ENCODE measurements around the gene MAST4.

MAST4 gene

DNA sequence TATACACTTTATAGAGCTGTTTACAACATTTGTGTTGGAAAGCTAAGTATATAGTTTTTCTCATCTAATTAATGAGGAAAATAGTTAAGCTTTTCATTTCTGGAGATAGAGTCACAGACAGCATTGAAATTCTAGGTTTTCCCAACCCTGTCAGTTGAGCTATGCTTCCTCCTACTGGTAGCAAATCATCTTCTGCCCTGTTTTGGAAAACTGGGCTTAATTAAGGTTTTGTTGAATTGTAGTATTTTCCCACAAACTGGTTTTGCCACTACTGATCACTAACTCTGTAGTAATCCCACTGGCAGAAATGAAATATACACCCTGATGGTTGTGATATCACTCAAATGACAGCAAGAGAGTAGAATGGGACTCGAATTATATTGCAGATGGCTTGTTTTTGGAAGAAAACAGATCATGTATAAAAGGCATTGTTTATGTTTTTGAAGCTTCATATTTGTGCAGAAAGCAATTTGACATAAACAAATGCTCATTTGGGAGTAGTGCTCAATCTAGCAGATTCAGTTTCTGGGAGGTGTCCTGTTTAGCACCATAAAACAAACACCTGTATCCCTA, 553.8 kb downstream of the MAST4 start:
- H3K4me3 ChIP-seq (ENCODE audit: low read depth, low read length): no peak overlapping the region
- peaks cover 7% of the 10 kb centered on the region; the same call in 1 of the 2 replicates for H3K36me3 ChIP-seq (ENCODE audit: control insufficient read depth, insufficient read depth, low read length)
- no peak overlapping the region for H3K27ac ChIP-seq (ENCODE audit: low read depth, low read length)
- H3K9ac ChIP-seq (ENCODE audit: low read length): no peak overlapping the region
- no peaks in the 10 kb centered on the region for H3K27me3 ChIP-seq (ENCODE audit: control insufficient read depth, insufficient read depth, low read length)
- no peaks in the 10 kb centered on the region for H3K9me3 ChIP-seq (ENCODE audit: control insufficient read depth, insufficient read depth, low read depth, low read length)
- no peaks in the 10 kb centered on the region for H3K4me1 ChIP-seq (ENCODE audit: control insufficient read depth, insufficient read depth, low read length)

DNA sequence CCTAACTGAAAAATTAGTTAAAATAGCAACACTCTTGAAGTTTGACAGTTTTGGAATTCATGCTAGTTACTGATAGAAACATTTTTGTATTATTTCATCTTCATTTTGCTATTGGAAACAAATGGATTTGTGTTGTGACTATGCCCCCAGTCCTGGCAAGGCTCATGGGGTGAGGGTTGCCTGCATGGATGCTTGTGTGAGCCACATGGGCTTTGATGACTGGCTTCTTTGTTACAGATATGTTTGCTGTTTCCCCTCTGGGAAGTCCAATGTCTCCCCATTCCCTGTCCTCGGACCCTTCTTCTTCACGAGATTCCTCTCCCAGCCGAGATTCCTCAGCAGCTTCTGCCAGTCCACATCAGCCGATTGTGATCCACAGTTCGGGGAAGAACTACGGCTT, 556.2 kb downstream of the MAST4 start:
- no peak overlapping the region for H3K9ac ChIP-seq (ENCODE audit: low read length)
- H3K27me3 ChIP-seq (ENCODE audit: control insufficient read depth, insufficient read depth, low read length): no peaks in the 10 kb centered on the region
- no peaks in the 10 kb centered on the region for H3K9me3 ChIP-seq (ENCODE audit: control insufficient read depth, insufficient read depth, low read depth, low read length)
- no peaks in the 10 kb centered on the region for H3K36me3 ChIP-seq (ENCODE audit: control insufficient read depth, insufficient read depth, low read length)
- H3K27ac ChIP-seq (ENCODE audit: low read depth, low read length): no peak overlapping the region
- no peak overlapping the region for H3K4me3 ChIP-seq (ENCODE audit: low read depth, low read length)
- H3K4me1 ChIP-seq (ENCODE audit: control insufficient read depth, insufficient read depth, low read length): no peaks in the 10 kb centered on the region

DNA sequence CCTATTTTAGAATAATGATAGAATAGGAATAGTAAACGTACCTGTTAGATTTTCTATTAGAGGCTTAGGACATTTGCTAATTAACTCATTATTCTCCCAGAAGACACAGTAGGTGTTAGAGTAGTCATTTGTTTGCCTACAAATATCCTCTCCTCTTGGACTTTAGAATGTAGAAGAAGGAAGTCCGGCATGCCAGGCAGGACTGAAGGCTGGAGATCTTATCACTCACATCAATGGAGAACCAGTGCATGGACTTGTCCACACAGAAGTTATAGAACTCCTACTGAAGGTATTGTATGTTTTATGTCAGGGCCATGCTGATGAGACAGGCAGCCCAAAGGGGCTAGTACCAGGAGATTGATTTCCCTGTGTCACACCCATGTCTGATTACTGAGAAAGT, 557.1 kb downstream of the MAST4 start:
- Histone ChIP-seq H3K9me3 (ENCODE audit: control insufficient read depth, insufficient read depth, low read depth, low read length) (no peaks in the 10 kb centered on the region), H3K27me3 (ENCODE audit: control insufficient read depth, insufficient read depth, low read length) (no peaks in the 10 kb centered on the region), H3K9ac (ENCODE audit: low read length) (no peak overlapping the region), H3K27ac (ENCODE audit: low read depth, low read length) (no peak overlapping the region), H3K36me3 (ENCODE audit: control insufficient read depth, insufficient read depth, low read length) (no peaks in the 10 kb centered on the region), H3K4me1 (ENCODE audit: control insufficient read depth, insufficient read depth, low read length) (no peaks in the 10 kb centered on the region), H3K4me3 (ENCODE audit: low read depth, low read length) (no peak overlapping the region)

- H3K36me3 ChIP-seq (ENCODE audit: control insufficient read depth, insufficient read depth, low read length): no peaks in the 10 kb centered on the region
- no peak overlapping the region for H3K27ac ChIP-seq (ENCODE audit: low read depth, low read length)
- no peak overlapping the region for H3K9ac ChIP-seq (ENCODE audit: low read length)
- no peaks in the 10 kb centered on the region for H3K27me3 ChIP-seq (ENCODE audit: control insufficient read depth, insufficient read depth, low read length)
- H3K4me1 ChIP-seq (ENCODE audit: control insufficient read depth, insufficient read depth, low read length): no peaks in the 10 kb centered on the region
- H3K9me3 ChIP-seq (ENCODE audit: control insufficient read depth, insufficient read depth, low read depth, low read length): no peaks in the 10 kb centered on the region
- H3K4me3 ChIP-seq (ENCODE audit: low read depth, low read length): no peak overlapping the region
Observed at GRCh38 chr5:67154556-67155206, 558.5 kb downstream of the MAST4 start.

DNA sequence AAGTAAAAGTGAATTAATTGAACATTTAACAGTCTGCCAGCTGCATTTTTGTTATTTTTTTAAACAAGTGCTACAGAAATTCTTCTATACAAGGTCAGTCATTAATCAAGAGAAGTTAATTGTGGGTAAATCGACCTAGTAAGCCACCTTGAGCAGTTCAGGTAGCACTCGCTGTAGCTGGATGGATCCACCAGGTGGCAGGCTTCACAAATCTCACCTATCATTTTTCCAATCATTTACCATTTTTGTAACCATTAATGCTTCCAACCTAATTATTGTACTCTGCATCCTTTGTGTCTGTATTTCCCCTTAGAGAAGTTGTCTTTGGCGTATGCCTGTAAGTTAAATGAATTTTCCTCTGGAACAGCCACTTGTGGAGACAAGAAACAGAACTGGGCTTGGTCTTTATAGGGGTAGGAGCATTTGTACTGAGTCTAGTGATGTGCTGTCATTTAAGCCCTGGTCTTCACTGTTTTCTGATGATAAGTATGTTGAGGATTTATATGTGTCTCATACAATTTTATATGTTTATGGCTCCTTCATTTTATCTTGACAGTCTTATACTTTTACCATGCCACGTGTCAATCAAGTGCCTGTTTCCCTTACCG, 560.9 kb downstream of the MAST4 start:
- H3K36me3 ChIP-seq (ENCODE audit: control insufficient read depth, insufficient read depth, low read length): no peaks in the 10 kb centered on the region
- H3K9ac ChIP-seq (ENCODE audit: low read length): no peak overlapping the region
- H3K27me3 ChIP-seq (ENCODE audit: control insufficient read depth, insufficient read depth, low read length): no peaks in the 10 kb centered on the region
- no peaks in the 10 kb centered on the region for H3K4me1 ChIP-seq (ENCODE audit: control insufficient read depth, insufficient read depth, low read length)
- no peak overlapping the region for H3K27ac ChIP-seq (ENCODE audit: low read depth, low read length)
- no peak overlapping the region for H3K4me3 ChIP-seq (ENCODE audit: low read depth, low read length)
- H3K9me3 ChIP-seq (ENCODE audit: control insufficient read depth, insufficient read depth, low read depth, low read length): no peaks in the 10 kb centered on the region

- Histone ChIP-seq H3K4me1 (ENCODE audit: control insufficient read depth, insufficient read depth, low read length) (peaks cover under 1% of the 10 kb centered on the region; the same call in 1 of the 2 replicates), H3K4me3 (ENCODE audit: low read depth, low read length) (no peak overlapping the region), H3K27me3 (ENCODE audit: control insufficient read depth, insufficient read depth, low read length) (no peaks in the 10 kb centered on the region), H3K9me3 (ENCODE audit: control insufficient read depth, insufficient read depth, low read depth, low read length) (no peaks in the 10 kb centered on the region), H3K36me3 (ENCODE audit: control insufficient read depth, insufficient read depth, low read length) (0 out of 2 replicates have a peak, but pooled peaks cover 8% of the 10 kb centered on the region), H3K9ac (ENCODE audit: low read length) (no peak overlapping the region), H3K27ac (ENCODE audit: low read depth, low read length) (no peak overlapping the region)
Observed at GRCh38 chr5:67160272-67160671, 564.1 kb downstream of the MAST4 start.

DNA sequence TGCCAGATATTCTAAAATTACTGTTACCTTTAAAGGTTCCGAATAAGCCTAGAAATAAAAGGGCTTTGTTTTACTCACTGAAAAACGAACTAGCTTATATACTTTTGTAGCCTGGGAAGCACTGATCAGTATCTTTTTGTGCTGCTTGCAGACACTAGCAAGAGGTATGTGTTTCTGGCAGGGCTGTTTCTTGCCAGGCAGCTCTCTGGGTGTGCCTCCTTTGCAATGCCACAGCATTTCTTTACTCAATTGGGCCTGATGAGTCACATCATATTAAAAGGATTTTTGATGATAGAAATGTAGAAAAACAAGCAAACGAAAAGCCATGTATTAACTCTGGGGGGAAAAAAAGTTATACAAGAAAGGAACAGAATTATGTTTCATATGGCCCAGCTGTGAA, 564.8 kb downstream of the MAST4 start:
- no peaks in the 10 kb centered on the region for H3K9me3 ChIP-seq (ENCODE audit: control insufficient read depth, insufficient read depth, low read depth, low read length)
- H3K27ac ChIP-seq (ENCODE audit: low read depth, low read length): no peak overlapping the region
- H3K9ac ChIP-seq (ENCODE audit: low read length): no peak overlapping the region
- peaks cover 8% of the 10 kb centered on the region; the same call in 1 of the 2 replicates for H3K4me1 ChIP-seq (ENCODE audit: control insufficient read depth, insufficient read depth, low read length)
- 0 out of 2 replicates have a peak, but pooled peaks cover 8% of the 10 kb centered on the region for H3K36me3 ChIP-seq (ENCODE audit: control insufficient read depth, insufficient read depth, low read length)
- no peaks in the 10 kb centered on the region for H3K27me3 ChIP-seq (ENCODE audit: control insufficient read depth, insufficient read depth, low read length)
- H3K4me3 ChIP-seq (ENCODE audit: low read depth, low read length): no peak overlapping the region

DNA sequence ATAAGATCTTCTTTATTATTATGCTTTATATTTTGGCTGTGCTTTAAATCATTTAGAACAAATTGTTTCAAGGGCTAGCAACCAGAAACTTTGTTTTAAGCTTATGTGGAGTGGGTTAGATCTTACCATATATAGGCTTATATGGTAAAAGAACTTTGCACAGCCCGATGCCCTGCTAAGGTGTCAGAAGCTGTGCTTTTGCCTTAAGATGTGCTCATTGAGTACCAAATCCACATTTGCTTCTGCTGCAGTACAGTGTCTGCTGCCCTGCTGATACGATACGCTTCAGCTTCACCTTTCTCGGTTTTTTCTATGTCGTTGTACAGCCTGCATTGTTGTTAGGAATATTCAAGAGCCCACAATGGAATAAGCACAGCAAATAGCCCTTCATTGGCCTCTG, 565.6 kb downstream of the MAST4 start:
- 0 out of 2 replicates have a peak, but pooled peaks cover 8% of the 10 kb centered on the region for H3K36me3 ChIP-seq (ENCODE audit: control insufficient read depth, insufficient read depth, low read length)
- H3K4me1 ChIP-seq (ENCODE audit: control insufficient read depth, insufficient read depth, low read length): peaks cover 14% of the 10 kb centered on the region
- no peak overlapping the region for H3K4me3 ChIP-seq (ENCODE audit: low read depth, low read length)
- no peak overlapping the region for H3K9ac ChIP-seq (ENCODE audit: low read length)
- no peaks in the 10 kb centered on the region for H3K9me3 ChIP-seq (ENCODE audit: control insufficient read depth, insufficient read depth, low read depth, low read length)
- H3K27ac ChIP-seq (ENCODE audit: low read depth, low read length): no peak overlapping the region
- H3K27me3 ChIP-seq (ENCODE audit: control insufficient read depth, insufficient read depth, low read length): no peaks in the 10 kb centered on the region

- Histone ChIP-seq H3K9ac (ENCODE audit: low read length) (no peak overlapping the region), H3K4me3 (ENCODE audit: low read depth, low read length) (no peak overlapping the region), H3K4me1 (ENCODE audit: control insufficient read depth, insufficient read depth, low read length) (peaks cover 16% of the 10 kb centered on the region), H3K36me3 (ENCODE audit: control insufficient read depth, insufficient read depth, low read length) (0 out of 2 replicates have a peak, but pooled peaks cover 8% of the 10 kb centered on the region), H3K27me3 (ENCODE audit: control insufficient read depth, insufficient read depth, low read length) (no peaks in the 10 kb centered on the region), H3K27ac (ENCODE audit: low read depth, low read length) (no peak overlapping the region), H3K9me3 (ENCODE audit: control insufficient read depth, insufficient read depth, low read depth, low read length) (no peaks in the 10 kb centered on the region)
Observed at GRCh38 chr5:67163231-67163756, 567.1 kb downstream of the MAST4 start.

GRCh38 chr5:67163863-67164595, 567.8 kb downstream of the MAST4 start:
- no peak overlapping the region for H3K4me3 ChIP-seq (ENCODE audit: low read depth, low read length)
- no peaks in the 10 kb centered on the region for H3K27me3 ChIP-seq (ENCODE audit: control insufficient read depth, insufficient read depth, low read length)
- no peak overlapping the region for H3K27ac ChIP-seq (ENCODE audit: low read depth, low read length)
- H3K4me1 ChIP-seq (ENCODE audit: control insufficient read depth, insufficient read depth, low read length): peaks cover 16% of the 10 kb centered on the region
- H3K36me3 ChIP-seq (ENCODE audit: control insufficient read depth, insufficient read depth, low read length): 0 out of 2 replicates have a peak, but pooled peaks cover 8% of the 10 kb centered on the region
- H3K9ac ChIP-seq (ENCODE audit: low read length): no peak overlapping the region
- no peaks in the 10 kb centered on the region for H3K9me3 ChIP-seq (ENCODE audit: control insufficient read depth, insufficient read depth, low read depth, low read length)

Measured in HUES6 (cell line).